Kidney (tissue), 14 donors: Measurements from ENCODE around the gene SMOC1. TPM values are rescaled to one million over a fixed set of nuclear protein-coding genes. Genes with fewer than 3 reads are reported as not detected.

Source experiments
- DNase-seq, 5 donors: peaks; one replicate each; pipeline ENCODE4 v3.0.0-alpha.2; 2013 to 2020
- FAIRE-seq: peaks from 2 replicates; lab custom pipeline; 2012; peaks lifted over from hg19 to GRCh38; lab: Jason Lieb, UNC
- H3K27ac ChIP-seq, 2 donors: one replicate each; pipeline ENCODE4 v1.7.0; 2013; ENCODE audit warnings: low read depth in 2 of 2, low read length in 2 of 2, inconsistent platforms in 1 of 2
- H3K27me3 ChIP-seq: one replicate; pipeline ENCODE4 v1.7.1; 2013; ENCODE audit warnings: low read length, inconsistent platforms; ENCODE audit not compliant: control insufficient read depth, insufficient read depth
- H3K36me3 ChIP-seq, 3 donors: one replicate each; pipeline versions ENCODE4 v1.7.0 to v1.7.1; 2013; ENCODE audit warnings: low read length in 3 of 3, control low read depth in 1 of 3, inconsistent platforms in 1 of 3; ENCODE audit not compliant: insufficient read depth in 3 of 3, control insufficient read depth in 2 of 3
- H3K4me1 ChIP-seq, 3 donors: one replicate each; pipeline versions ENCODE4 v1.7.0 to v1.7.1; 2013; ENCODE audit warnings: low read length in 3 of 3, inconsistent platforms in 1 of 3, low read depth in 1 of 3; ENCODE audit not compliant: control insufficient read depth in 2 of 3, insufficient read depth in 2 of 3
- H3K4me3 ChIP-seq, 3 donors: one replicate each; pipeline versions ENCODE4 v1.7.0 to v1.8.1; 2013; ENCODE audit warnings: low read length in 3 of 3, control low read depth in 1 of 3, inconsistent platforms in 1 of 3
- H3K9ac ChIP-seq, 3 donors: one replicate each; pipeline versions ENCODE4 v1.7.0 to v1.7.1; 2013; ENCODE audit warnings: low read length in 3 of 3, control low read depth in 1 of 3, inconsistent platforms in 1 of 3
- H3K9me3 ChIP-seq, 3 donors: one replicate each; pipeline versions ENCODE4 v1.7.0 to v1.7.1; 2013; ENCODE audit warnings: low read length in 3 of 3, control low read depth in 1 of 3, inconsistent platforms in 1 of 3; ENCODE audit not compliant: control insufficient read depth in 2 of 3, insufficient read depth in 1 of 3
- CTCF ChIP-seq: IDR thresholded peaks from 3 replicates; pipeline ENCODE4 v1.5.1; 2012; ENCODE audit warnings: mild to moderate bottlenecking, moderate library complexity, borderline replicate concordance; ENCODE audit not compliant: insufficient read depth; ENCODE audit errors: extremely low read depth
- intact Hi-C: fragments of 100-400 bp; cut with DNase I; formaldehyde crosslinking; loops from one replicate; pipeline ENCODE4 v1.11.1; 2022
- polyA plus RNA-seq: library from polyadenylated mRNA; stranded (reverse); fragments of 350-450 nt; fragmentation: Illumina TruSeq; extraction: RNeasy Lipid Tissue Mini Kit (QIAGEN cat#74804); gene quantifications from one replicate; pipeline ENCODE4 v1.2.3, GENCODE V29; 2014; ENCODE audit warnings: low read depth, low replicate concordance; ENCODE audit not compliant: insufficient read depth
- total RNA-seq: library from RNA; stranded (reverse); fragmentation: NEBNext Ultra II Directional; extraction: Animal tissue kit (Norgen Biotek cat#: 25700); gene quantifications from one replicate; pipeline ENCODE4 v1.2.1, GENCODE V29; 2021
- donor health status: control.
- donor health status: control.
- donor health status: control.
- donor health status: control.
- donor health status: control.
- donor health status: DM: yes; HTN: yes; CAD: no.
- donor health status: Normal renal cell carcinoma (clear cell type).

The SMOC1 gene
- total and polyA plus RNA-seq, 2 donors from 2014 or later: 1.2 to 2.8 TPM

GRCh38 chr14:70045844-70046535 is 166.8 kb downstream of the SMOC1 start:
- Histone ChIP-seq H3K27ac (no peak overlapping the region), H3K27me3 (no peaks in the 10 kb centered on the region), H3K36me3 (no peaks in the 10 kb centered on the region), H3K4me3 (no peak overlapping the region), H3K9ac (no peak overlapping the region), H3K9me3 (no peaks in the 10 kb centered on the region), H3K4me1 (no peaks in the 10 kb centered on the region)
- peak; percentile 49 to 85 (median 70) for DNase-seq
- intact Hi-C loops: no loop called here
- no peak for FAIRE-seq
- peak; percentile 72 for TF ChIP-seq CTCF

GRCh38 chr14:70047598-70048312 is 168.5 kb downstream of the SMOC1 start:
- no peak overlapping the region for H3K4me3 ChIP-seq
- H3K36me3 ChIP-seq: no peaks in the 10 kb centered on the region
- intact Hi-C loops: no loop called here
- TF ChIP-seq CTCF: no peak
- no peaks in the 10 kb centered on the region for H3K9me3 ChIP-seq
- DNase-seq (no peak), FAIRE-seq (no peak)
- no peaks in the 10 kb centered on the region for H3K27me3 ChIP-seq
- no peak overlapping the region for H3K9ac ChIP-seq
- no peak overlapping the region for H3K27ac ChIP-seq
- no peaks in the 10 kb centered on the region for H3K4me1 ChIP-seq

GRCh38 chr14:70048313-70048654 is 169.1 kb downstream of the SMOC1 start:
- intact Hi-C loops: no loop called here
- Histone ChIP-seq H3K4me1 (no peaks in the 10 kb centered on the region), H3K9me3 (no peaks in the 10 kb centered on the region), H3K4me3 (no peak overlapping the region), H3K9ac (no peak overlapping the region), H3K36me3 (no peaks in the 10 kb centered on the region), H3K27me3 (no peaks in the 10 kb centered on the region), H3K27ac (no peak overlapping the region)
- TF ChIP-seq CTCF: no peak
- no peak for DNase-seq
- FAIRE-seq: no peak
